Measurements from ENCODE around the gene GPR108. TPM values are rescaled to one million over a fixed set of nuclear protein-coding genes. Genes with fewer than 3 reads are reported as not detected.

The GPR108 gene
- total RNA-seq, 1 donor from 2014 or later = 108 TPM

GRCh38 chr19:6730941-6731670, 6.3 kb downstream of the GPR108 start:
- no peak overlapping the region for H3K4me3 Mint-ChIP-seq
- H3K27me3 Mint-ChIP-seq (ENCODE audit: insufficient read depth) = peaks cover 2% of the 10 kb centered on the region
- DNase-seq (ENCODE audit: low spot score) = no peak
- H3K9me3 Mint-ChIP-seq = no peaks in the 10 kb centered on the region
- H3K27ac Mint-ChIP-seq = no peak overlapping the region
- peaks cover 24% of the 10 kb centered on the region for H3K36me3 Mint-ChIP-seq (ENCODE audit: low read depth)
- H3K4me1 Mint-ChIP-seq (ENCODE audit: low read depth) = peaks cover 13% of the 10 kb centered on the region
- intact Hi-C loops (cut with micrococcal nuclease) = no loop called here

- no peak overlapping the region for H3K4me3 Mint-ChIP-seq
- peaks cover 2% of the 10 kb centered on the region for H3K27me3 Mint-ChIP-seq (ENCODE audit: insufficient read depth)
- no peak for DNase-seq (ENCODE audit: low spot score)
- peaks cover 20% of the 10 kb centered on the region for H3K36me3 Mint-ChIP-seq (ENCODE audit: low read depth)
- no peak overlapping the region for H3K27ac Mint-ChIP-seq
- intact Hi-C loops (cut with micrococcal nuclease) = no loop called here
- H3K9me3 Mint-ChIP-seq = no peaks in the 10 kb centered on the region
- H3K4me1 Mint-ChIP-seq (ENCODE audit: low read depth) = peaks cover 7% of the 10 kb centered on the region
Measured at GRCh38 chr19:6730153-6730804, 7.1 kb downstream of the GPR108 start.

- Mint-ChIP-seq H3K4me1 (ENCODE audit: low read depth) (peaks cover 7% of the 10 kb centered on the region), H3K36me3 (ENCODE audit: low read depth) (peaks cover 20% of the 10 kb centered on the region), H3K9me3 (no peaks in the 10 kb centered on the region), H3K27ac (no peak overlapping the region), H3K4me3 (no peak overlapping the region), H3K27me3 (ENCODE audit: insufficient read depth) (peaks cover 2% of the 10 kb centered on the region)
- DNase-seq (ENCODE audit: low spot score) = no peak
- intact Hi-C loops (cut with micrococcal nuclease) = no loop called here
Measured at GRCh38 chr19:6729573-6730152, 7.7 kb downstream of the GPR108 start.

GRCh38 chr19:6728346-6728745, 9.0 kb downstream of the GPR108 start:
- intact Hi-C loops (cut with micrococcal nuclease) = no loop called here
- DNase-seq (ENCODE audit: low spot score) = no peak
- no peak overlapping the region for H3K27ac Mint-ChIP-seq
- H3K9me3 Mint-ChIP-seq = no peaks in the 10 kb centered on the region
- H3K27me3 Mint-ChIP-seq (ENCODE audit: insufficient read depth) = peaks cover 2% of the 10 kb centered on the region
- no peak overlapping the region for H3K4me3 Mint-ChIP-seq
- H3K36me3 Mint-ChIP-seq (ENCODE audit: low read depth) = peaks cover 16% of the 10 kb centered on the region
- peaks cover 12% of the 10 kb centered on the region for H3K4me1 Mint-ChIP-seq (ENCODE audit: low read depth)

- Mint-ChIP-seq H3K4me3 (no peak overlapping the region), H3K4me1 (ENCODE audit: low read depth) (peaks cover 18% of the 10 kb centered on the region), H3K27ac (no peak overlapping the region), H3K27me3 (ENCODE audit: insufficient read depth) (peaks cover 4% of the 10 kb centered on the region), H3K9me3 (no peaks in the 10 kb centered on the region), H3K36me3 (ENCODE audit: low read depth) (peaks cover 7% of the 10 kb centered on the region)
- no peak for DNase-seq (ENCODE audit: low spot score)
- intact Hi-C loops (cut with micrococcal nuclease) = no loop called here
Measured at GRCh38 chr19:6725513-6726231, 11.7 kb downstream of the GPR108 start.

GRCh38 chr19:6724631-6725492, 12.5 kb downstream of the GPR108 start:
- peaks cover 5% of the 10 kb centered on the region for H3K36me3 Mint-ChIP-seq (ENCODE audit: low read depth)
- H3K9me3 Mint-ChIP-seq = no peaks in the 10 kb centered on the region
- no peak for DNase-seq (ENCODE audit: low spot score)
- no peak overlapping the region for H3K4me3 Mint-ChIP-seq
- H3K27ac Mint-ChIP-seq = no peak overlapping the region
- intact Hi-C loops (cut with micrococcal nuclease) = loop anchor here (5.0 kb wide), 1 partner anchor 93 kb away; no protein-coding TSS in a partner anchor
- H3K27me3 Mint-ChIP-seq (ENCODE audit: insufficient read depth) = peaks cover 4% of the 10 kb centered on the region
- peaks cover 26% of the 10 kb centered on the region for H3K4me1 Mint-ChIP-seq (ENCODE audit: low read depth)

GRCh38 chr19:6723738-6724137, 13.6 kb downstream of the GPR108 start:
- Mint-ChIP-seq H3K9me3 (no peaks in the 10 kb centered on the region), H3K4me1 (ENCODE audit: low read depth) (peaks cover 30% of the 10 kb centered on the region), H3K27ac (no peak overlapping the region), H3K4me3 (no peak overlapping the region), H3K36me3 (ENCODE audit: low read depth) (no peaks in the 10 kb centered on the region), H3K27me3 (ENCODE audit: insufficient read depth) (peaks cover 6% of the 10 kb centered on the region)
- intact Hi-C loops (cut with micrococcal nuclease) = loop anchor here (5.0 kb wide), 1 partner anchor 91 kb away; no protein-coding TSS in a partner anchor
- no peak for DNase-seq (ENCODE audit: low spot score)

- Mint-ChIP-seq H3K36me3 (ENCODE audit: low read depth) (no peaks in the 10 kb centered on the region), H3K27me3 (ENCODE audit: insufficient read depth) (peaks cover 6% of the 10 kb centered on the region), H3K9me3 (no peaks in the 10 kb centered on the region), H3K4me1 (ENCODE audit: low read depth) (peaks cover 25% of the 10 kb centered on the region), H3K4me3 (no peak overlapping the region), H3K27ac (no peak overlapping the region)
- DNase-seq (ENCODE audit: low spot score) = no peak
- intact Hi-C loops (cut with micrococcal nuclease) = loop anchor here (5.0 kb wide), 1 partner anchor 91 kb away; no protein-coding TSS in a partner anchor
Measured at GRCh38 chr19:6723108-6723618, 14.2 kb downstream of the GPR108 start.

- no peak overlapping the region for H3K4me3 Mint-ChIP-seq
- peaks cover 4% of the 10 kb centered on the region for H3K27me3 Mint-ChIP-seq (ENCODE audit: insufficient read depth)
- no peak overlapping the region for H3K27ac Mint-ChIP-seq
- peaks cover 5% of the 10 kb centered on the region for H3K9me3 Mint-ChIP-seq
- no peak for DNase-seq (ENCODE audit: low spot score)
- intact Hi-C loops (cut with micrococcal nuclease) = loop anchor here (5.0 kb wide), 1 partner anchor 89 kb away; no protein-coding TSS in a partner anchor
- peaks cover 4% of the 10 kb centered on the region for H3K36me3 Mint-ChIP-seq (ENCODE audit: low read depth)
- peaks cover 32% of the 10 kb centered on the region for H3K4me1 Mint-ChIP-seq (ENCODE audit: low read depth)
Measured at GRCh38 chr19:6721773-6722172, 15.6 kb downstream of the GPR108 start.

GRCh38 chr19:6721138-6721474, 16.3 kb downstream of the GPR108 start:
- Mint-ChIP-seq H3K36me3 (ENCODE audit: low read depth) (peaks cover 4% of the 10 kb centered on the region), H3K4me3 (no peak overlapping the region), H3K4me1 (ENCODE audit: low read depth) (peaks cover 32% of the 10 kb centered on the region), H3K27ac (no peak overlapping the region), H3K9me3 (peaks cover 5% of the 10 kb centered on the region), H3K27me3 (ENCODE audit: insufficient read depth) (peaks cover 4% of the 10 kb centered on the region)
- DNase-seq (ENCODE audit: low spot score) = no peak
- intact Hi-C loops (cut with micrococcal nuclease) = loop anchor here (5.0 kb wide), 1 partner anchor 89 kb away; no protein-coding TSS in a partner anchor

- H3K4me3 Mint-ChIP-seq = no peak within 1 kb of the TSS
- peaks cover 5% of the 10 kb centered on the region for H3K9me3 Mint-ChIP-seq
- intact Hi-C loops (cut with micrococcal nuclease) = loop anchor here (5.0 kb wide), 1 partner anchor 88 kb away; no protein-coding TSS in a partner anchor
- peaks cover 4% of the 10 kb centered on the region for H3K36me3 Mint-ChIP-seq (ENCODE audit: low read depth)
- peaks cover 32% of the 10 kb centered on the region for H3K4me1 Mint-ChIP-seq (ENCODE audit: low read depth)
- H3K27me3 Mint-ChIP-seq (ENCODE audit: insufficient read depth) = peaks cover 4% of the 10 kb centered on the region
- DNase-seq (ENCODE audit: low spot score) = no peak
- peak within 1 kb of the TSS; percentile 36 for H3K27ac Mint-ChIP-seq
Measured at GRCh38 chr19:6720369-6721137, 16.8 kb downstream of the GPR108 start, which contains the start of gene C3. Gene C3, minus strand, starts transcription at chr19:6720650. Its CDS starts 61 bp downstream, at chr19:6720589.

Data from activated T-helper 1 cell treated with anti-CD3 and anti-CD28 coated beads, Interleukin-12 subunit alpha, Interleukin-12 subunit beta, Interleukin-2, Interleukin-4 antibody, amounts not matched to agents 30 ng/mL and 10 ng/mL and 1 ng/mL, durations not matched to agents 14 hours and 24 hours and 36 hours (primary cell).